NCI-H748 treated with DMSO at 0.1 percent for 48 hours (cell line): Measurements from ENCODE around the gene PFN1.
"Not testable (repeated sequence)": the region's sequence is repeated elsewhere in the genome, so short reads cannot be mapped to it uniquely, and the experiment has no call there.

Experiments
- DNase-seq: peaks from one replicate; lab custom pipeline; 2025; lab: John Stamatoyannopoulos, UW

Gene PFN1

GRCh38 chr17:4921320-4921719, 27.0 kb downstream of the PFN1 start:
- DNase-seq, result no peak

- no peak for DNase-seq
Measured at GRCh38 chr17:4920351-4921048, 27.8 kb downstream of the PFN1 start.

DNA sequence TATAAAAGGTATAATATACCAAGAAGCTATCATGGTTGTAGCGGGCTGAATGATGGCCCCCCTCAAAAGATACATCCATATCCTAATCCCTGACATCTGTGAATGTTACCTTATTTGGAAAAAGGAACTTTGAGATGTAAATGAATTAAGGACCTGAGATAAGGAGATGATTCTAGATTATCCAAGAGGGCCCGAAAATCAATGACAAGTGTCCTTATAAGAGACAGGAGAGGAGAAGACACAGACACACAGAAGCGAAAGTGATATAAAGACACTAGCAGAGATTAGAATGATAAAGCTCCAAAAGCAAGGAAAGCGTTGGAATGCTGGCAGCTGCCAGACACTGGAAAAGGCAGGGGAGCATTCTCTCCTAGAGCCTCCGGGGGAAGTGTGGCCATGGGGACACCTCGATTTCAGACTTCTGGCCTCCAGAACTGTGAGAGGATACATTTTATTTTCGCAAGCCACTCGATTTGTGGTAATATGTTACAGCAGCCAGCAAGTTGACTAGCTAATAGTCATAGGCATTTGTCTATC, 28.8 kb downstream of the PFN1 start:
- no peak for DNase-seq

DNA sequence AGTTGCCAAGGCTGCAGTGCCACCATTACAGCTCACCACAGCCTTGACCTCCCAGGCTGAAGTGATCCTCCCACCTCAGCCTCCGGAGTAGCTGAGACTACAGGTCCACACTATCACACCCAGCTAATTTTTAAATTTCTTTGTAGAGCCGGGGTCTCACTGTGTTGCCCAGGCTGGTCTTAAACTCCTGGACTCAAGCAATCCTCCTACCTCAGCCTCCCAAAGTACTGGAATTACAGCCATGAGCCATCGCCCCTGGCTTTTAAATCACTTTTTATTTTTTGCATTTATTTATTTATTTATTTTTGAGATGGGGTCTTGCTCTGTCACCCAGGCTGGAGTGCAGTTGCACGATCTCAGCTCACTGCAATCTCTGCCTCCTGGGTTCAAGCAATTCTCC, 33.8 kb downstream of the PFN1 start:
- not testable (repeated sequence) for DNase-seq

DNA sequence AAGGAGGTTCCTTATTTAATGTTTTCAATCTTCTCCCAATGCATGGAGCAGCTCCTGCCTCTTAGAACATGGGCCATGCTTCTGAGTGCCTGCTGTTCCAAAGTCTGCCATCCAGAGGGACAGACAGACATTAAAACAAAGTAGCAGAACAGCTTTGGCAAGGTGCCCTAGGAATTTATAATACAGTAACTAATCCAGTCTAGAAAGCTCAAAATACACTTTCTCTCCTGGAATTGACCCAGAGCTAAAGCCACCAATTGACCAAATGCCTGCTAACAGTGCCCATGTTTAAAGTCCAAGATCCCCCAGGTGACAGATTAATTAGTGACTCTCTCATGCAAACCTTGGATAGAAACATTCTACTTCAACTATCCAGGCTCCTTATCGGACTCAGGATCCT, 34.3 kb downstream of the PFN1 start:
- no peak for DNase-seq

DNA sequence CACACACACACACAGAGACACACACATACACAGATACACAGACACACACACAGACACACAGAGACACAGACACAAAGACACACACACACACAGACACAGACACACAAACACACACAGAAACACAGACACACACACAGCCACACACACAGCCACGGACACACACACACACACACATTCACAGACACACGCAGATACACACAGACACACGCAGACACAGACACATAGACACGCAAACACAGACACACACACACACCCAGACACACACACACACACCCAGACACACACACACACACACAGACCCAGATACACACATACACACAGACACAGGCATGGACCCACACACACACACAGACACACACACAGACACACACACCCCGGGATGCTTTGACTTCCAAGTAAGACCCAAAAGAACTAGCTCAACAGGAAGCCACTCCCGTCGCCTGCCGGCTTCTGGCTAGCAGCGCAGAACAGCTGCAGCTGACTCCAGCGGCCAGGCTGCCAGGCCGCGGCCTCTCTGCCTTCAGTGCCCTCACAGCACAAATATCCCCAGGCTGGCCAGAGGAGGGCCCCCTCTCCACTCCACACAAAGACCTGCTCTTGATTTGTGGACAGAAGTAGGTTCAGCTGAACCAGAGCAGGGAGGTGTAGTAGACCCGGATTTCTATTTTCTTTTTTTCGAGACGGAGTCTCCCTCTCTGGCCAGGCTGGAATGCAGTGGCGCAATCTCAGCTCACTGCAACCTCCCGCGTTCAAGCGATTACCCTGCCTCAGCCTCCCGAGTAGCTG, 39.4 kb downstream of the PFN1 start:
- DNase-seq, result peak; percentile 68

DNA sequence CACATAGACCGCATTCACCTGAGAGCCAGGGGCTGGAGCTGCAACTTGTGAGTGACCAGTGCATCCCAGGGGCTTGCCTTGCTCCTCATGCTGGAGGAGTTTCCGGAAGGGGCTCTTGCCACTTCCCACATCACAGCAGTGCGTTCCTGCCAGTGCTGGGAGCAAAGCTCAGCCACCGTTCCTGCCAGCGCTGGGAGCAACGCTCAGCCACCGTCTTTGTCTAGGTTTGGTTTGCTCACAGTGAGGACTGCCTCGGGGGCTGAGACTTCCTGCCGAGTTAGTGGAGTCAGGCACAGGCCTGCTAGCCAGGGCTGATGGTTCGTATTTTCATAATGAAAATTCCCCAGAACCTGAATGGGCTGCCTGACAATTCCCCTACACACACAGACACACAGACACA, 40.0 kb downstream of the PFN1 start:
- no peak for DNase-seq

GRCh38 chr17:4906642-4907041, 41.7 kb downstream of the PFN1 start:
- DNase-seq, result not testable (repeated sequence)

DNA sequence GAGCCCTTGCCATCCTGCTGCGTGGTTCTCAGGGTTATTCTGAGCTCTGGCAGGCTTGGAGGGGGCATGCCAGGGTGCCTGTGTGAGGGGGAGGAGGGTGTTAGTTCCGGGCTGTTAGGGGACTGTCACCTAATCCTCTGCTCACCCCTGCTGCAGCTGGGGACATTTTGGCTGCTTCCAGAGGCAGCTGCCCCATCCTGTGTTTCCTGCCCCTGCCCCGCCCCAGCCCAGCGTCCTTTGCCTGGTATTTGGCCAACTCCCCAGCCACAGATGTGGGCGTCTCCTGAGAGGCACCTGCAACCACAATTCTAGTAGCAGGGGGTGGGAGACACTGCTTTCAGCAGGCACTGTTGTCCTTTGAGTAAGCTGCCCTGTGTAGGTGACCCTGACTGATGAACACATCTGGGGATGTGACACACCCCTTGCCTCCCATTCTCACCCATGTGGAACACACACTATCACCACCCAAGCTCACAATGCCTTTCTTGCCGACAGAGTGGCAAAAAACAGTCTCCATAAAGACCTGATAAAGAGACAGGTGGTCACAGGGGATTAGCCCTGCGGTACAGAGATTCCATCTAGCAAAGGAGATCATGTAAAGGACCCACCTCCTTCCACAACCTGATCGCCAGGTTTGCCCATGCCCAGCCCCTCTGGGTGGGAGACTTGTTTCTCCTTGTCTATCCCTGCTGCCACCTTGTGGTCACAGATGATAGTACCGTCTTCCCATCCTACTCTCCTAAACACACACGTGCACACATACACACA, 45.1 kb downstream of the PFN1 start, which contains the start of gene CHRNE:
CHRNE (minus strand) TSS at position 48 of the 768 bp plus-strand sequence; CDS start at position 13, 35 bp downstream.
- DNase-seq, result peak; percentile 84

DNA sequence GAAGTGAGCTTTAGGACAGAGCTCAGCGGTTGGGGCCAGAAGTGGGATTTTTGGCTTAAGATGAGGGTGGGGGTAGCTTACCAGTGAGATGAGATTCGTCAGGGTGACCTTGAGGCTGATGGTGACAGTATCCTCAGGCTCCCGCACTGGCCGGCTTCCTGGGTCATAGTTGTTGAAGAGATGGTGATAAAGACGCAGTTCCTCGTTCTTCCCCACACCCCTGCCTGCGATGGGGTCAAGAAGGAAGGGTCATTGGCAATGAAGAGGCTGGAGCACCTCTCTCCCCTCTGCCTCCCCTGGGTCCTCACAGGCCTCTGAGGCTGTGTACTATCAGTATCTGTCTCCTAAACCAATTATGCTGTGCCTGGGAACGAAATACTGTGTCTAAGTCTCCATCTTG, 45.8 kb downstream of the PFN1 start:
- no peak for DNase-seq

DNA sequence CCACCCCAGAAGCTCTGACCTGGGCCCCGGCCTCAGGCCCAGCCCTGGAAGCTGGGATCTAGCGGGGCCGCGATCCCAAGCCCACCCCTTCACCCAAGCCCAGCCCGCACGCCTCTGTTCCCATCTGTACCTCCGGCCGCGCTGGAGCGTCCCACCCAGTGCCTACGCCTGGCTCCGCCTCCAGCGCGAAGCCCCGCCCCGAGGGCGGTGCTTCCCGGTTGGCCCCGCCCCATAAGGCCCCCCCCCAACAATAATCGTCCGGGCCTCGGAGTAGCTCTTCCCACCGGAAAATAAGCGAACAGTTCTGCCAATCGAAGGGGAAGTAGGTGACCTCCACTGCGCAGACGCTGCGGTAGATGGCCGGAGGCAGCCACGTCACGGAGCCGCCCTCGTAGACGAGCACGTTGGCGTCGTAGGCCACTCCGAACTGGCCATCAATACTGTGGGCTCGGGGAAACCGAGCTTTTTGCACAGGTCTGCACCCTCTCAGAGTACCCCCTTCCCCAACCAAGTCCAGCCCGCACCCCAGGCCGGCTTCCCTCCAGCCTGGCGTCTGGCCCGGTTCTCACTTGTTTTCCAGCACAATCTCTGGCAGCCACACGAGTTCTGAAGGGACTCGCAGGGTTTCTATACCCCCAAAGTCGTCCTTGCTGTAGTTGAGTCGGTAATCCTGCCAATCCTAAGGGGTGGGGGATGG, 46.5 kb downstream of the PFN1 start:
- no peak for DNase-seq

- no peak for DNase-seq
Measured at GRCh38 chr17:4901108-4901647, 47.2 kb downstream of the PFN1 start.

GRCh38 chr17:4900231-4901107, 47.9 kb downstream of the PFN1 start:
- no peak for DNase-seq

GRCh38 chr17:4899341-4900230, 48.7 kb downstream of the PFN1 start, which contains the start of gene C17orf107:
Gene C17orf107, plus strand, starts transcription at chr17:4899536. Its CDS starts 227 bp downstream, at chr17:4899763.
- peak; percentile 38 for DNase-seq

- DNase-seq, result no peak
Measured at GRCh38 chr17:4898927-4899326, 49.4 kb downstream of the PFN1 start.

DNA sequence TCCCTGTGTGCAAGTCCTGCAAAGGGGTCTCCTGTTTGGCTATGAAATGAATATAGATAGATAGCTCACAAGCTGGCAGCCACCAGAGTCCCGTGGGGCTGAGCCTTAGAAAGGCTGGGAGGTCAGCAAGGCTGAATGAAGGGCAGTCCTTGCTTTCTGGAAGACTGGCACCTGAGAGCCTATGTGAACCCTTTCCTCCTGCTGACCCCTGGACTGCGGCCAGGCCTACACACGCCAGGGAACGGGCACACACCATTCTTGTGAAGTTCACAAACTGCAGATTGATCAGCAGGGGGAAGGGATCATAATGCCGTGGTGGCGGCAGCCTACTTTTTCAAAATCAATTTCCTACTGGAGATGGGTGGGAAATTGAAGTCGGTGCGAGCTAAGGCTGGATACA, 50.0 kb downstream of the PFN1 start:
- no peak for DNase-seq

DNA sequence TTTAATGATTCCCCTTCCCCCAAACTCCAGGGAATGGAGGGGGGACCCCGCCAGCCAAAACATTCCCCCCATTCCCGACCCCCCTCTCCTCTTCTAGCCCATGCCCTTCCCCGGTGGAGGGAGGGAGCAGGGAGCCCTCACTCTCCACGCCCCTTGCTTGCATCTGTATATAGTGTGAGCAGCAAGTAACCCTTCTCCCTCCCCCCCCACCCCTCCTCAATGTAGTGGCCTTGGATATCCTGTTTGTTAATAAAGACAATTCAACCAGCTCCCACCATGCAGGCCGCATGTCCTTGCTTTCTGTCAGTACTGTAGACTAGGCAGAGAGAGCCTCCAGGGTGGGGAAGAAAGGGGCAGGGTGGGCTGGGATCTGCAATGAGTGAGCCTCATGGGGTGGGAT, 50.5 kb downstream of the PFN1 start:
- no peak for DNase-seq

DNA sequence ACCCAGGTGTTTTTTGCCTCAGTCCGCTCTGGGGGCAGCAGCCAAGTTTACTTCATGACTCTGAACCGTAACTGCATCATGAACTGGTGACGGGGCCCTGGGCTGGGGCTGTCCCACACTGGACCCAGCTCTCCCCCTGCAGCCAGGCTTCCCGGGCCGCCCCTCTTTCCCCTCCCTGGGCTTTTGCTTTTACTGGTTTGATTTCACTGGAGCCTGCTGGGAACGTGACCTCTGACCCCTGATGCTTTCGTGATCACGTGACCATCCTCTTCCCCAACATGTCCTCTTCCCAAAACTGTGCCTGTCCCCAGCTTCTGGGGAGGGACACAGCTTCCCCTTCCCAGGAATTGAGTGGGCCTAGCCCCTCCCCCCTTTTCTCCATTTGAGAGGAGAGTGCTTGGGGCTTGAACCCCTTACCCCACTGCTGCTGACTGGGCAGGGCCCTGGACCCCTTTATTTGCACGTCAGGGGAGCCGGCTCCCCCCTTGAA, 51.1 kb downstream of the PFN1 start:
- no peak for DNase-seq
